GM19023 (cell line): ENCODE data around the gene HNRNPAB.
"Not testable (repeated sequence)": the region's sequence is repeated elsewhere in the genome, so short reads cannot be mapped to it uniquely, and the experiment has no call there.

Experiments
- ATAC-seq: cut with Tn5 transposase; IDR thresholded peaks from one replicate; pipeline ENCODE4 v1.9.1; 2021; ENCODE audit warnings: mild to moderate bottlenecking, moderate library complexity; ENCODE audit not compliant: unreplicated experiment

HNRNPAB gene

DNA sequence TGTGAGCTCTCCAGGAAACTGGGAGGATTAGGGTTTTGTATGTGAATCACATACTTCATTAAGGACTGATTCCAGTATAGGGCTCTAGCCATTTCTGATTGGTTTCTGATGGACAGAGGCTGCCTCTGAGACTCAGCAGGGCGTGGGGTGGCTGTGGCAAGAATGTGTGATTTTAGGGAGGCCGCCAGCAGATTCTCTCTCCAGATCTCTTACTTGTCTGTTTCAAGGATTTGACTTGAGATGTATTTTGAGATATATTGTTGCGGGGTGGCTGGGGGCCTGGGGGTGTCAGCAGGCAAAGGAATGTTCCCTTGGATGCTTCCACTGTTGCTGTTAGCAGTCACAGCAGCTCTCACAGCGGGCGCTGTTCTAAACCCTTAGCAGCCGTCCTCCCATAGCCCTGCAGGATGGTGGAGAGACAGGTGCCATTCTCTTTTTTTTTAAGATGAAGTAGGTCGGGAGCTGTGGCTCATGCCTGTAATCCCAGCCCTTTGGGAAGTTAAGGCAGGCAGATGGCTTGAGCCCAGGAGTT, 8.0 kb upstream of the HNRNPAB start:
- no peak for ATAC-seq

DNA sequence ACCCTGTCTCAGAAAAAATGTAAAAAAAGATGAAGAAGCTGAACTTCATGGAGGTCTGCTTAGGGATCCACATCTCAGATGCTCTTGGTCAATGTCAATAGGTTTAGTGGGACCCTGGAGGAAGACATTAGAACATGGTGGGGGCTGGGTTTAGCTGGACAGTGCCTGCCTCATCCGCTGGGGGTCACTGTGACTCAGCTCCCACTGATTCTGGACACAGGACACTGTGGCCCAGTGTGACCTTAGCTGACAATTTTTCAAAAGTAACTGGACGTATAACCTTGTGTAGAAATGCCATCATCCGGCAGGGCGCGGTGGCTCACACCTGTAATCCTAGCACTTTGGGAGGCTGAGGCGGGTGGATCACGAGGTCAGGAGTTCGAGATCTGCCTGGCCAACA, 7.3 kb upstream of the HNRNPAB start:
- no peak for ATAC-seq

DNA sequence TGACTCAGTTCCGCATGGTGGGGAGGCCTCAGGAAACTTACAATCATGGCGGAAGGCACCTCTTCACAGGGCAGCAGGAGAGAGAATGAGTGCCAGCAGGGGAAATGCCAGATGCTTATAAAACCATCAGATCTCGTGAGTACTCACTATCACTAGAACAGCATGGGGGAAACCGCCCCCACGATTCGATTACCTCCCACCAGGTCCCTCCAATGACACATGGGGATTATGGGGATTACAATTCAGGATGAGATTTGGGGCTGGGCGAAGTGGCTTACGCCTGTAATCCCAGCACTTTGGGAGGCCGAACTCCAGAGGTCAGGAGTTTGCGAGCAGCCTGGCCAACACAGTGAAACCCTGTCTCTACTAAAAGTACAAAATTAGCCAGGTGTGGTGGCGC, 6.2 kb upstream of the HNRNPAB start:
- ATAC-seq, result not testable (repeated sequence)

DNA sequence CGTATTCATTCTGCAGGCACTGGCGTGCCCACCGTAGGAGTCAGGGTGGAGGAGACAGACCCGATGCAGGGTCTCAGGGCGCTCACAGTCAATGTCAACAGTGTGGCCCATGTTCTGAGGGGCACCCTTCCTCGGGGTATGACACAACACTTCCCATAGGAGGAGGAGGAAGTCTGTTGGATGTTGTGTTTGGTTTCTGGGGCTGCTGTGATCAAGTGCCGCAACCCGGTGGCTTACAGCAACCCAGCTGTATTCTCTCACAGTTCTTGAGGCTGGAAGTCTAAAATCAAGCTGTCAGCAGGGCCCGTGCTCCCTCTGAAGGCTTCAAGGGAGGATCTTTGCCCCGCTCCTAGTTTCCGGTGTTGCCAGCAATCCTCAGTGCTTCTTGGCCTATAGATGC, 5.6 kb upstream of the HNRNPAB start:
- ATAC-seq, result no peak

DNA sequence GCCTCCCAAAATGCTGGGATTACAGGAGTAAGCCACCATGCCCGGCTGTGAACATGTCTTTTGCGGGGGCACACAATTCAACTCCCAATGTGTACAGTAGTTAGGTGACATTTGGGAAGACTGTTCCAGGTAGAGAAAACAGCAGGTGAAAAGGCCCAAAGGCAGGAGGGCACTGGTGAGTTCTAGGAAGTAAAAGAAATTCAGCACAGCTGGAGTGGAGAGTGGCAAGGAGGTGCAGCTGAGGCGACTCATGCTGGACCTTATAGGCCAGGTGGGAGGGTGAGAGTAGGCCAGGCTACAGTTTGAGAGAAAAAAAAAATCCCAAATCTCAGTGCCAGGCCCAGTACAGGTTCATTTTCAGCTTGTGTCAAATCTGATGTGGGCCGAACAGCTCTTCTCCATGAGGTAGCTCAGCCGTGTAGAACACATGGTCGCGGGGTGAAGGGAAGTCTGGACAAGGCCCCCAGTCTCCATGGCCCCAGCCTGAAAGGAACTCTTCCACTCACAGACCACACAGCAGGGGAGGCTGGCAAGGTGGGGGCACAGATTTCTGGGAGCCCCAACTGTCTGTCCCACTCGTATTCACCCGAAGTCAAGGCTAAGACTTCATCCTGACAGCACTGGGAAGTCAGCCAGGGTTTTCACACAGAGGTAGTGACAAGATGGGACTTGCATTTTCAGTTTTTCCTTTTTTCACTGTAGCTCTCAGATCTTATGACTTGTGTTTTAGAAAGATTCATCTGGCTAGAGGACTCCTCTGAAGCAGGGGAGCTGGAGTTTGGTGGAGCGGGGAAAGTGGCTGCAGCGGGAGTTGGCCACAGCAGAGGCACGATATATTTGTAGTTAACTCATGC, 4.5 kb upstream of the HNRNPAB start:
- ATAC-seq, result no peak

DNA sequence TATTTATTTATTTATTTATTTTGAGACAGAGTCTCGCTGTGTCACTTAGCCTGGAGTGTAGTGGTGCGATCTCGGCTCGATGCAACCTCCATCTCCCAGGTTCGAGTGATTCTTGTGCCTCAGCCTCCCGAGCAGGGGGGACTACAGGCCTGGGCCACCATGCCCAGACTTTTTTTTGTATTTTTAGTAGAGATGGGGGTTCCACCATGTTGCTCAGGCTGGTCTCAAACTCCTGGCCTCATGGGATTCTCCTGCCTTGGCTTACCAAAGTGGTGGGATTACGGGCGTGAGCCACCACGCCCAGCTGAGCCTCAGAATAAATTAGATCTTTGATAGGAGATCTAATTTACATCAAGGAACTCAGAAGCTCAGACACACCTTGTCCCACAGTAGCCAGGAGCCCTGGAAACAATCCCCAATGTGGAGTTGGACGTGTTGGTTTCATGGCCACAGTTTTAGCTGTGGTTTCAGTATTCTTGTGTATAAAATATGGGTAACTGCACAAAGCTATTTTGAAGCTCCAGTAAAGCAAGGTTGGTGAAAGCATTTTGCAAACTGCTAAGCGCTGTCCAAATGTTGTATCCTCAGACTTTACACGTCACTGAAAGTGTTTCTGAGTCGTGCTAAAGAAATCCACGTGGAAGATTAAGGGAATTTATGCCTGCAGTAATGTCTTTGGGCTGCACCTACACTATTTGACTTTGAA, 3.0 kb upstream of the HNRNPAB start:
- no peak for ATAC-seq

DNA sequence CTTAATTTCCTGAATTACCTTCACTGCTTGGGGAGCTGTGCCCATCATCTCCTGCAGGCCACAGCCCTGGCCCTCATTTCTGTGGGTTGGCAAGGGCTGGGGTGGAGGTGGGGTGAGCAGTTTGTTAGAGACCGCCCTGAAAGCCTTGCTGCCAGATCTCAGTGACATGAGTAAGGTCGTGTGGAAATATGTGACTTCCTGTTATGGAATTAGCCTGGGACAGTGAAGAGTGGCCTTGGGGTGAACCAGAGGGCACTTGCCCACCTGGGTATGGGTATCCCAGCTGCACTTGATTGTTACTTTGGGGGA, 2.5 kb upstream of the HNRNPAB start:
- ATAC-seq, result no peak

DNA sequence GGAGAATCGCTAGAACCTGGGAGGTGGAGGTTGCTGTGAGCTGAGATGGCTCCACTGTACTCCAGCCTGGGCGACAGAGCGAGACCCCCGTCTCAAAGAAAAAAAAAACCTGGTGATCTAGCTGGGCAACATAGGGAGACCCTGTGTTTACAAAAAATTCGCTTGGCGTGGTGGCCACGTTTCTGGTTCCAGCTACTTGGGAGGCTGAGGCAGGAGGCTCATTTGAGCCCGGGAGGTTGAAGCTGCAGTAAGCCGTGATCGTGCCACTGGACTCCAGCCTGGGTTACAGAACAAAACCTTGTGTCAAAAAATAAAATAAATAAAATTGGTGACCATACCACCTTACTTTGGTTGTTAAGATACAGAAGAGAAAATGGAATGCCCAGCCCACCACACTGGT, 1.8 kb upstream of the HNRNPAB start:
- no peak for ATAC-seq

DNA sequence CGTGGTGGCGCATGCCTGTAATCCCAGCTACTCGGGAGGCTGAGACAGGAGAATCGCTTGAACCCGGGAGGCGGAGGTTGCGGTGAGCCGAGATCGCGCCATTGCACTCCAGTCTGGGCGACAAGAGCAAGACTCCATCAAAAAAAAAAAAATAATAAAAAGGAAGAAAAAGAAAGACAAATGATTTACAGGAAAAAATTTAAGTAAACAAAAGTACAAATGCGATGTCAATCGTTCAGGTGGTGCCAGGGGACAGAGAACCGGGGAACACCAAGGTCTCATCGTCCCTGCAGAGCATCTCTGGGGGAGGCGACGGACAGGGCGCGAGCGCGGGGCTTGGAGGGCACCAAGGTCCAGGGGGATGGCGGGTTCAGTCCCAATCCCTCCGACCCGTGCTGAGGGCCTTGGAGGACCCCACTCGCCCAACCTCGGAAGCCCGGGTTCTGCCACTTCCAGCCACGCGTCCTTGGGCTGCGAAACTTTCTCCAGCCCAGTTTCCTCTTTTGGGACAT, 607 bp upstream of the HNRNPAB start:
- ATAC-seq, result peak; percentile 4

DNA sequence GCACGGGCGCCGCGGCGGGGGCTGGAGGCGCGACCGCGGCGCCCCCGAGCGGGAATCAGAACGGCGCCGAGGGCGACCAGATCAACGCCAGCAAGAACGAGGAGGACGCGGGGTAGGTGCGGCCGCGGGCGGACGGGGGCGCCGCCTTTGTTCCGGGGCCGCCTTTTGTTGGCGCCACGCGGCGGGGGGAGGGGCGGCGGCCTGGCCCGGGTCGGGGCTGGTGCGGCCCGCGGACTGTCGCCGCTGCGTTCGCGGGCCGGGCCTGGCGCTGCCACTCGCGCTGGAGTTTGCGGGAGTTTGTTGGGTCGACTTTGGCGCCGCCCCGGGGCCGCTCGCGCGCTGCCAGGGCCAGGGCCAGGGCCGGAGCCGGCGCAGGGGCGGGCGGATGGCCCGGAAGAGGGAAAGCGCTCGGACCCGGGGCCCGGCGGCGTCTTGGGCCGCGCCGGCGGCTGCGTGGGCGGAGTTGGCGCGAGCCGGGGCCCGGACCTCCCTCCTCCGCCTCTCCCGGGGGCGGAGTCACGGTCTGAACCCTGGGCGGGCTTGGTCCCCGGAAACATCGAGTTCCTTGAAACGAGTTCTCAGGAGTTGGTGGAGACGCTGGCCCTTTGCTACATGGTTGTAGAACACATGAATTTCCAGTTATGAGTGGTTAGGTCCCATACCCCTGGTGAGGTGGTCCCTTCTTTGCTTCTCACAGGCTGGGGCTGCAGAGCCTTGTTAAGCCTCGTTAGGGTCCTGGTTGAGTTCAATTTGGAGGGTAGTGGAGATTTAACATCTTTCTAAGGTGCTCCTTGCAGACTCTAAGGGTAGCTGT, 809 bp downstream of the HNRNPAB start:
- peak; percentile 45 for ATAC-seq

DNA sequence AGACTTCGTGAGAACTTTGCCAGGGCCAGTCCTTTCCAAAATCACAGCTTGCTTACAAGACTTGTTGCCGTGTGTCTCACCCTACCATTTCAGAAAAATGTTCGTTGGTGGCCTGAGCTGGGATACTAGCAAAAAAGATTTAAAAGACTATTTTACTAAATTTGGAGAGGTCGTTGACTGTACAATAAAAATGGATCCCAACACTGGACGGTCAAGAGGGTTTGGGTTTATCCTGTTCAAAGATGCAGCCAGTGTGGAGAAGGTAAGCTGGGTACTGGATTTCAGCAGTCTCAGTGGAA, 1.4 kb downstream of the HNRNPAB start:
- ATAC-seq, result no peak

DNA sequence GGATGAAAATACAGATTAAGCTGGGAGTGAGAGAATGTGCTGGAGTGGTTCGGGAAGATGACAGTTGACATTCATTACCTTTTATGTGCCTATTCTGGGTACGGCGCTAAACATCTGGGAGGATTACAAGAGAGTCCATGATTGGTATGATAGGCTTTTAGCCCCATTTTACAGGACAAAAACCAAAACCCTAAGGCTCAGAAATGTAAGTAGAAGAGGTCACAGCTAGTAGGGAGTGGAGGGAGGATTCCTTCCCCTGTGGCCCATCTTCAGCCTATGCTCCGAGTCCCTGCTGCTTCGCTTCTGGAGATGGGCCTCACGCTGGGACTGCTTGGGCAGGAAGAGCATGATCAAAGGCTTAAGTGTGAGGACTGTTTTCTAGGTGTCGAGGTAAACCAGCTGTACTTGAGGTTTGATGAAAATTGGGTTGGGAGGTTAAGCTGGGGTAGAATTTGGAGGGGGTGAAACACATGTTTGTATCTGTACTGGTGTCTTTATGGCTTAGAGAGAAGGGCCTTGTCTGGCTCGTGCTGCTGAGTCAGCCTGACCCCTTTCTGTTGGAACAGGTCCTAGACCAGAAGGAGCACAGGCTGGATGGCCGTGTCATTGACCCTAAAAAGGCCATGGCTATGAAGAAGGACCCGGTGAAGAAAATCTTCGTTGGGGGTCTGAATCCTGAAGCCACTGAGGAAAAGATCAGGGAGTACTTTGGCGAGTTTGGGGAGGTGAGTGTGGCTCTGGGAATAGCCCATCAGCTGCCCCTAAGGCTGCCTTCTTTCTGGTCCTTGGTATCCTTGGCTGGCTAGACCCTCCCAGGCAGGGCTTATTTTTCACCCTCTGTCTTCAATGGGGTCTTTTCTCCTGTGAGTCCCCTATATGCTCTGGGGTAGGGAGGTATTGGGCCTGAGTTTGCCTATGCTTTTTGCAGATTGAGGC, 2.1 kb downstream of the HNRNPAB start:
- no peak for ATAC-seq

DNA sequence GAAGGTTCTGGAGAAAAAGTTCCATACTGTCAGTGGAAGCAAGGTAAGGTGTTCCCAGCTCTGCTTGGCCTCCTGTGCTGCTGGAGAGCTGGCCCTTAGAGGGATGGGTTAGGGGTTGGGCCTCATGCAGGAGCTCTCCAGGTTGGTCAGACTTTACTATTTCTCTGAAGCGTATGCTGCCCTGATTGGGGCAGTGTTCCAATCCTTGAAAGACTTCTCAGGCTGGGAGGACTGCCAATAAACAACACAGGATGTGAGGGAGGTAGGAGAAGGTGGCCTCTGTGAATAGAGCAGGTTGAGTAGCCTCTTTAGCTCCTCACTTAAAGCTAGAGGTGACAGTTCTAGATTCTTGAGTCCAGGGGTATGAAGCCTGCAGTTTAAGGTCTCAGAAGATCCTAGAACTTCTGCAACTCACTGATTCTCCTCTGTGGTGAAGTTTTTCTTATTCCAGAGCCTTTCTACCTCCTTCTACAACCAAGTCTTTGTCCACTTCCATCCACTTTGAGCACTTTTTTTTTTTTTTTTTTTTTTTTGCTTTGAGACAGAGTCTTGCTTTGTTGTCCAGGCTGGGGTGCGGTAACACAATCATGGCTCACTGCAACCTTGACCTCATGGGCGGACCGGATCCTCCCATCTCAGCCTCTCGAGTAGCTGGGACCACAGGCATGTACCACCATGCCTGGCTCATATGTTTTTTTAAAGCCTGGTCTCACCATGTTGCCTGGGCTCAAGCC, 3.0 kb downstream of the HNRNPAB start:
- ATAC-seq, result no peak

DNA sequence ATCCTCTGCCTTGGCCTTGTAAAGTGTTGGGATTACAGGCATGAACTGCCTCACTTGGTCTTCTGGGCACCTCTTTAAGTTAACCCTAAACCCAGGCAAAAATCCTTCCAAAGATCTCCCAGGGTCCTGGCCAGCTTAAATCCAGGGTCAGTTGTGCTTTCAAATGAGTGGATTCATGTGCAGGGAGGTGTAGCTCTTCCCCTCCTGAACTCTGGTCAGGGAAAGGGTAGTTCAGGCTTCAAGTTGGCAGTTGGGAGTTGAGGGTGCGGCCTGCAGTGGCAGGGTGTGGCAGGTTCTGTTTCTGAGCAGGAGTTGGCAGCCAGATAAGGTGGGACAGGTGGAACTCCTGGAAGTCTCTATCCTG, 3.6 kb downstream of the HNRNPAB start:
- no peak for ATAC-seq

DNA sequence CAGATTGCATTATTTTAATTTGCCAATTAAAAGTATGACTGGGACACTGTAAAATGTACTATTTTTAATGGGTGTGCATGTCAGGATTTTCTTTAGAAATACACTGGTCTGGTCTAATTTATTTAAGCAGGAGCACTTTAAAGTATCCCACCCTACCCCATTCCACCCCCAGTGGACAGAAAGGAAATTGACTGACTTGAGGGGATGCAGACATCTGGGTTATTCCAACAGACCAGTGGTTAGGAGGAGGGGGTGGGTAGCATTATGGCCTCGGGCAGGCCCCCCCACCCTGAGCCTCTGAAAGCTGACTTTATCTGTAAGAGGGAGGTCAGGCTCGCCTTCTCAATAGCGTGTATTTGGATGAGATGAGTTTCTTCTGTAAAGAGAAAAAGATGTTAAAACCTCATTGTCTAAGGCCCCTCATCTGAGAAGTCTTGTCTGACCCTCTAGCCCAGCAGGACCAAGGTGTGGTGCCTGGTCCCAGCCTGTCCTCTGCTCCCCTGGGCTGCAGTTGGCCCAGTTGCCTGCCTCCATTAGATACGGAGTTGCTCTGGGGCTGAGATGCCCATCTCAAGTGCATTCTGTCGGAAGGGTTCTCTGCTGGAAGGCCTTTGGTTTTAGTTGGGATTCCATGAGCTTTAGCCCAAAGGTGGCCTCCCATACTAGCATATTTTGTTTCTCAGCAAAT, 4.4 kb downstream of the HNRNPAB start:
- ATAC-seq, result no peak

DNA sequence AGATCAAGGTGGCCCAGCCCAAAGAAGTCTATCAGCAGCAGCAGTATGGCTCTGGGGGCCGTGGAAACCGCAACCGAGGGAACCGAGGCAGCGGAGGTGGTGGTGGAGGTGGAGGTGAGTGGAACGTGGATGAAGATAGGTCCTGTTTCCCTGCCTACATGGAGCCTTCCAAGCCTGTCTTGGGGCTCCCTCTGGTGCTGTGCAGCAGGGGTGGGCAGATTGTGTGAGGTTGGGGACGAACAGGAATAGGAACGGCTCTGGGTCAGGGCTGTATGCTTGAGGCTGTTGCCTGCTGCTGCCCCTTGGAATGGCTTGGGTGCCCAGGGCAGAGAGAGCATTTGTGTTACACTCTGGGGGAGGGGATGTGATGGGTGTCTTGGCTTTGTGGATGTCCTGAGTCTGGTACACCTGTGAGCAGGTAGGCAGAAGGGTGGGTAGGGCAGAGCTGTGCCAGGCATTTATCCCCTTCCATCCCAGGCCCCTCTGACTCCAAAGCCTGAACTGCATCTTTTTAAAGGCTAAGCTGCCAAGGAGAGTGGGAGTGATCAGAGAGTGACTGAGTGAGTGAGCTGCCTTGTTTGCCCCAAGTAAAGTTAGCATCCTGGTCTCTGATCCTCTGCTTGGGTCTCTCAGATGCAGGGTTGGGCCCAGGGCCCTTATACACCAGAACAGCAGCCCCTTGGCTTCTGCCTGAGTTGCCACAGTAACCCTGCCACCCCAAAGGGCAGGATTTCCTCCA, 5.2 kb downstream of the HNRNPAB start:
- no peak for ATAC-seq

DNA sequence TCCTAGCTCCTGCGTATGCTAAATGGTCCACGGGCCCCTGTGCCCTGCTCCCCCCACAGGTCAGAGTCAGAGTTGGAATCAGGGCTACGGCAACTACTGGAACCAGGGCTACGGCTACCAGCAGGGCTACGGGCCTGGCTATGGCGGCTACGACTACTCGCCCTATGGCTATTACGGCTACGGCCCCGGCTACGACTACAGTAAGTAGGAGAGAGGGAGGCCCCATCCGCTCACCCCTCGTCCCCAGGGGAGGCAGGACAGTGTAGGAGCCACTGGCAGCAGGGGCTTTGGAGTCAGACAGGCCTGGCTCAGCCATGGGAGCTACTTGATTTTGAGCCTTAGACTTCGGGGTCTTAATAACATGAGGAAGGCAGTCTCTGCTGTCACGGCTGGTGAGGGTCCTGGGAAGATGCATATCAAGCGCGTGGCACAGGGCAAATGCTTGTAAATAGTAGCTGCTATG, 5.8 kb downstream of the HNRNPAB start:
- ATAC-seq, result no peak

DNA sequence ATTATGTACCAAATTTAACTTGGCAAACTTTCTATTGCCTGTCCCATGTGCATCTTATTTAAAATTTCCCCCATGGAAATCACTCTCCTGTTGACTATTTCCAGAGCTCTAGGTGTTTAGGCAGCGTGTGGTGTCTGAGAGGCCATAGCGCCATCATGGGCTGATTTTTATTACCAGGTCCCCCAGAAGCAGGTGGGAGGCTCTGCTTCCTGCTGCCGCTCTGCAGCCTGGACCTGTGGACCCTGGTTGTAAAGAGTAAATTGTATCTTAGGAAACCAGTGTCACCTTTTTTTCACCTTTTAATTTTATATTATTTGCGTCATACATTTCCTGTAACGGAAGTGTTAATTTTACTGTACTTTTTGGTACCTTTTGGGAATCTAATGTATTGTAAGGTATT, 6.4 kb downstream of the HNRNPAB start:
- no peak for ATAC-seq
